Endothelial cell of umbilical vein (primary cell): ENCODE measurements around the gene POLR2H. TPM values are rescaled to one million over a fixed set of nuclear protein-coding genes. Genes with fewer than 3 reads are reported as not detected.

ENCODE experiments used
- BruUV-seq: library from RNA; stranded (reverse); fragments of 400-500 nt; replicated peaks from 2 replicates; lab custom pipeline; 2021; lab: Mats Ljungman, UMichigan
- CTCF ChIA-PET: fragments of 300-600, 350-600 bp; sonication (Branson Sonifier 250); formaldehyde crosslinking; loops from one replicate; lab custom pipeline; 2021; ENCODE audit warnings: antibody characterized with exemption, inconsistent platforms; lab: Charles Lee
- POLR2A ChIA-PET: fragments of 300-600, 350-600 bp; sonication (Branson Sonifier 250); formaldehyde crosslinking; loops from one replicate; lab custom pipeline; 2021; ENCODE audit warnings: antibody characterized with exemption, inconsistent platforms; lab: Charles Lee
- DNase-seq: peaks from one replicate; pipeline ENCODE4 v3.0.0-alpha.2; 2011; ENCODE audit warnings: low read depth, low spot score
- FAIRE-seq: peaks from 2 replicates; lab custom pipeline; 2011; peaks lifted over from hg19 to GRCh38; lab: Jason Lieb, UNC
- H2AFZ ChIP-seq: 2 replicates; pipeline ENCODE4 v1.6.0; 2012; ENCODE audit warnings: low read depth, low read length, control low read depth, inconsistent platforms
- H3K27ac ChIP-seq: 2 replicates; pipeline ENCODE4 v1.5.1; 2011; ENCODE audit warnings: low read depth, mild to moderate bottlenecking, control low read depth, low read length, moderate library complexity; ENCODE audit not compliant: insufficient read depth
- H3K27me3 ChIP-seq, 2 experiments: 2 replicates each; pipeline versions ENCODE4 v1.6.0 to v1.6.1; 2011; ENCODE audit warnings: low read length in 2 of 2, mixed read lengths in 1 of 2; ENCODE audit not compliant: control insufficient read depth in 2 of 2, insufficient read depth in 2 of 2
- H3K36me3 ChIP-seq, 2 experiments: 2 replicates in 1 of 2; 3 replicates in 1 of 2; pipeline ENCODE4 v1.5.1; 2011; ENCODE audit warnings: low read length in 2 of 2, mild to moderate bottlenecking in 1 of 2, moderate library complexity in 1 of 2; ENCODE audit not compliant: control insufficient read depth in 2 of 2, insufficient read depth in 2 of 2; ENCODE audit errors: extremely low read depth in 1 of 2
- H3K4me1 ChIP-seq: 3 replicates; pipeline ENCODE4 v1.5.1; 2011; ENCODE audit warnings: mild to moderate bottlenecking, low read length; ENCODE audit not compliant: control insufficient read depth, insufficient read depth; ENCODE audit errors: extremely low read depth
- H3K4me2 ChIP-seq: 2 replicates; pipeline ENCODE4 v1.6.1; 2011; ENCODE audit warnings: low read length, control low read depth, mixed read lengths; ENCODE audit not compliant: insufficient read depth
- H3K4me3 ChIP-seq, 3 experiments: fragments of 200-600 bp in 1 of 3; sonication (generic), shearing (Covaris generic) in 1 of 3; replicated peaks in 1 of 3; 2 replicates each; pipeline ENCODE4 v1.5.1; 2011 to 2016; ENCODE audit warnings: control low read depth in 3 of 3, low read length in 3 of 3, mild to moderate bottlenecking in 2 of 3, inconsistent platforms in 1 of 3, low read depth in 1 of 3, moderate library complexity in 1 of 3; ENCODE audit not compliant: insufficient read depth in 1 of 3
- H3K79me2 ChIP-seq: 2 replicates; pipeline ENCODE4 v1.6.0; 2012; ENCODE audit warnings: low read length, inconsistent platforms; ENCODE audit not compliant: control insufficient read depth, insufficient read depth
- H3K9ac ChIP-seq: replicated peaks from 2 replicates; pipeline ENCODE3; 2011; ENCODE audit warnings: low read length, control low read depth; ENCODE audit not compliant: insufficient read depth; ENCODE audit errors: extremely low read depth
- H3K9me1 ChIP-seq: replicated peaks from 3 replicates; pipeline ENCODE4 v1.6.0; 2011; ENCODE audit warnings: mild to moderate bottlenecking, low read length; ENCODE audit not compliant: control insufficient read depth, insufficient read depth; ENCODE audit errors: extremely low read depth
- H3K9me3 ChIP-seq: replicated peaks from 2 replicates; pipeline ENCODE4 v1.5.1; 2012; ENCODE audit warnings: low read length, inconsistent platforms; ENCODE audit not compliant: control insufficient read depth, insufficient read depth
- H4K20me1 ChIP-seq: replicated peaks from 2 replicates; pipeline ENCODE3; 2011; ENCODE audit warnings: mild to moderate bottlenecking, low read length; ENCODE audit not compliant: control insufficient read depth, insufficient read depth; ENCODE audit errors: extremely low read depth
- CTCF ChIP-seq, 2 donors: IDR thresholded peaks; 1 replicate in 1 of 2; 2 replicates in 1 of 2; pipeline ENCODE4 v1.5.1; 2011; ENCODE audit warnings: low read length in 2 of 2, mild to moderate bottlenecking in 2 of 2, moderate library complexity in 2 of 2, control low read depth in 1 of 2, inconsistent platforms in 1 of 2, low read depth in 1 of 2; ENCODE audit not compliant: insufficient read depth in 1 of 2; ENCODE audit errors: extremely low read depth in 1 of 2
- EZH2 ChIP-seq: IDR thresholded peaks from 2 replicates; pipeline ENCODE4 v1.6.1; 2012; ENCODE audit warnings: borderline replicate concordance, low read depth, mild to moderate bottlenecking, moderate library complexity, low read length, inconsistent platforms; ENCODE audit not compliant: severe bottlenecking
- FOS ChIP-seq: IDR thresholded peaks from 2 replicates; pipeline ENCODE4 v1.6.1; 2011; ENCODE audit warnings: mild to moderate bottlenecking, low read length, moderate library complexity, borderline replicate concordance; ENCODE audit not compliant: insufficient read depth
- GATA2 ChIP-seq: IDR thresholded peaks from 2 replicates; pipeline ENCODE4 v1.7.0; 2011; ENCODE audit warnings: low read depth, mild to moderate bottlenecking, moderate library complexity, mixed read lengths, low read length; ENCODE audit not compliant: insufficient read length, insufficient read depth
- JUN ChIP-seq: IDR thresholded peaks from 2 replicates; pipeline ENCODE4 v1.6.1; 2011; ENCODE audit warnings: borderline replicate concordance, low read depth; ENCODE audit not compliant: insufficient read length, insufficient read depth
- MAX ChIP-seq: IDR thresholded peaks from 2 replicates; pipeline ENCODE4 v1.6.1; 2011; ENCODE audit not compliant: insufficient read depth, insufficient read length
- MYC ChIP-seq: IDR thresholded peaks from one replicate; pipeline ENCODE4 v1.6.1; 2011; ENCODE audit warnings: mild to moderate bottlenecking, low read depth, low read length
- POLR2A ChIP-seq: IDR thresholded peaks from 2 replicates; pipeline ENCODE4 v1.6.1; 2012; ENCODE audit warnings: low read depth, mild to moderate bottlenecking, control low read depth, low read length
- POLR2AphosphoS5 ChIP-seq: IDR thresholded peaks from 2 replicates; pipeline ENCODE4 v1.6.1; 2012; ENCODE audit warnings: low read depth, mild to moderate bottlenecking, control low read depth, low read length, moderate library complexity; ENCODE audit not compliant: insufficient read depth
- dilution Hi-C: fragments of 300-500 bp; cut with MboI; formaldehyde crosslinking; loops from one replicate; pipeline ENCODE4 v1.15.0; 2019; ENCODE audit warnings: low sequenced_read_pairs; ENCODE audit not compliant: extremely low pct_ligation_motif_present
- intact Hi-C: fragments of 100-400 bp; cut with micrococcal nuclease; formaldehyde crosslinking; loops from one replicate; pipeline ENCODE4 v1.10.0; 2022
- polyA plus RNA-seq, 4 experiments: library from polyadenylated mRNA; depleted of rRNA in 3 of 4; stranded (reverse) in 3 of 4; unstranded in 1 of 4; fragments of >200 nt; gene quantifications; 2 replicates each; pipeline versions ENCODE4 v1.2.1 to v1.2.3, GENCODE V29; 2011 to 2012; ENCODE audit warnings: missing spikeins in 1 of 4
- total RNA-seq: library from RNA; stranded (reverse); gene quantifications from 2 replicates; pipeline ENCODE4 v1.2.3, GENCODE V29; 2021

POLR2H gene
- total and polyA plus RNA-seq, 2 donors (not counting 3 experiments of a cell fraction or from before 2014, with no cell fraction given): 89.0 to 276 TPM

- peaks cover 73% of the 10 kb centered on the region for H3K79me2 ChIP-seq
- no TSS peak for BruUV-seq
- H3K4me3 ChIP-seq: no peak overlapping the region
- FAIRE-seq: no peak
- intact Hi-C loops (no loop called here), dilution Hi-C loops (no loop called here)
- no peak overlapping the region for H3K27ac ChIP-seq
- no peak for DNase-seq
- no peak overlapping the region for H3K9ac ChIP-seq
- no peaks in the 10 kb centered on the region for H3K9me1 ChIP-seq
- H2AFZ ChIP-seq: no peak overlapping the region
- peaks cover 9% of the 10 kb centered on the region for H3K4me1 ChIP-seq
- H4K20me1 ChIP-seq: no peaks in the 10 kb centered on the region
- H3K9me3 ChIP-seq: no peaks in the 10 kb centered on the region
- no peaks in the 10 kb centered on the region for H3K27me3 ChIP-seq
- TF ChIP-seq POLR2A (no peak), JUN (no peak), GATA2 (no peak), CTCF (IDR thresholded peaks at IDR 0.05; ENCODE audit: extremely low read depth in 1 of 2, insufficient read depth in 1 of 2, low read depth in 1 of 2, low read length in 2 of 2) (no peak), MYC (no peak), POLR2AphosphoS5 (no peak), EZH2 (no peak), MAX (no peak), FOS (no peak)
- no peak overlapping the region for H3K4me2 ChIP-seq
- H3K36me3 ChIP-seq: peaks cover 76 to 84% of the 10 kb centered on the region in 2 experiments
- CTCF ChIA-PET: no interaction called here
- POLR2A ChIA-PET: no interaction called here
Measured at GRCh38 chr3:184325269-184325668, 36.2 kb upstream of the POLR2H start.
